SW480 (cell line): Measurements from ENCODE around the gene WDR49.
"Not testable (repeated sequence)": the region's sequence is repeated elsewhere in the genome, so short reads cannot be mapped to it uniquely, and the experiment has no call there.

Source experiments
- DNase-seq: peaks from one replicate; pipeline ENCODE4 v3.0.0-alpha.2; 2016; ENCODE audit warnings: low spot score

The WDR49 gene

DNA sequence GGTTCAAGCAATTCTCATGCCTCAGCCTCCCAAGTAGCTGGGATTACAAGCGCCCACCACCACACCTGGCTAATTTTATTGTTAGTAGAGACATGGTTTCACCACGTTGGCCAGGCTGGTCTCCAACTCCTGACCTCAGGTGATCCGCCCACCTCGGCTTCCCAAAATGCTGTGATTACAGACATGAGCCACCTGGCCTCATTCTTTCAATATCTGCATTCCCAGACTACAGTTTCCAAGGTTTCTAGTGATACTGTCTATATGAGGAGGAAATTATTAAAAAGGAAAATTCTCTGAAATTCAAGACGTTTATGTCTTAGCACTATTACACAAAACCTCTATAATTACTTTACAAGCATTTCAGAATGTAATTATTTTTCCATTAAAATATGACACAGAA is 39.5 kb downstream of the WDR49 start:
- not testable (repeated sequence) for DNase-seq

DNA sequence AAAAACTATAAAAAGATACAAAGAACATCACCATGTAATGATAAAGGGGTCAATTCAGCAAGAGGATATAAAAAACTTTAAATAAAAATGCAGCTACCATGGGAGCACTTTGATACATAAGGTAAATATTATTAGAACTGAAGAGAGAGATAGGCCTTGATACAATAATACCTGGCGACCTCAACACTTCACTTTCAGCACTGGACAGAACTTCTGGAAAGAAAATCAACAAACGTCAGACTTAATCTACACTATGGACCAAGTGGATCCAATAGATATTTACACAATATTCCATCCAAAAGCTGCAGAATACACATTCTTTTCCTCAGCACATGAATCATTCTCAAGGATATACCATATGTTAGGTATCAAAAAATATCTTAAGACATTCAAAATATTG is 42.0 kb downstream of the WDR49 start:
- DNase-seq: no peak

DNA sequence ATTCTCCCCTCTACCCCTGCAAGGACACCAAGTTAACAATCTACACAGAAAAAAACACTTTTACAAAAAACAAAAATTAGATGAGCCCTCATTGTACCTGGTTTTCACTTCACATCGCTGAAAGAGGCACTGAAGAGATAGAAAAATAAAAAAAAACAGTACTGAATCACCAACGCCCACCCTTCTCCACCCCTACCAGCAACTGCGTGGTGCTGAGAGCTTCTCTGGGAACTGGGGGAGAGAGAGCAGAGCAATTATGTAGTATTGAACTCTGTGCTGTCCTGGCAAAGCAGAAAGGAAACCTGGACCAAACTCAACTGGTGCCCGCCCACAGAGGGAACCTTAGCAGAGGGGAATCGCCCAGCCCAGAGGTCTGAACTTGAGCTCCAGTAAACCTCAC is 44.6 kb downstream of the WDR49 start:
- DNase-seq: no peak

DNA sequence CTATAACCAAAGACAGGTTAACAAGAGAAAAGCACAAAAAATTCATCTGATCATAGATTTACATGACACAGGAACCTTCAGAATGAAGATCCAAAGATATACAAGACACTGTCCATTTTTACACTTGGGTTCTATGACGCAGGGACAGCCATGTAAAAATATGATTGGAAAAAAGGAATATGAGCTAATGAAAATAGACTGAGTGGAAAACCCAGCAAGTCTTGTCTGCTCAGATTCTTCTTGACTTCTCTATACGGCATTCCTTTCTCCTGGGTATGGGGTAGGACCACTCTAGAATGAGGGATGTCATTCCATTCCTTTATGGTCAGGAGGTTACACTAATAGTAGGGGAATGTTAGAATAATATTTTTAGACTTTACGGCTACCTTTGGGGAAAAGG is 46.9 kb downstream of the WDR49 start:
- no peak for DNase-seq

DNA sequence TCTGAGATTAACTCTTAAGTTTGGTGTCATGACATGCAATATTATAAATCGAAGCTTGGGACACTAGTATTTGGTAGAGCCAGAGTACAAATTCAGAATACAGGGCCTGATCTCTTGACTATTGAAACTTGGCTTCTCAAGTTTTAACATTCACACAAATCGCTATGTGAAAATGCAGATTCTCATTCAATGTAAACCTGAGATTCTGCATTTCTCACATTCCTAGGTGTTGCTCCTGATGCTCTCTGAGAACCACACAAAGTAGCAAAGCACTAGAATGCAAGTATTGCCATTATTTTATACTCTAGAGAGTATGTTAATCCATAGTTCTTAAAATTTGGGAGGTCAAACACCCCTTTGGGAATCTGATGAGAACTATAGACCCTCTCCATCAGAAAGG is 47.9 kb downstream of the WDR49 start:
- no peak for DNase-seq

DNA sequence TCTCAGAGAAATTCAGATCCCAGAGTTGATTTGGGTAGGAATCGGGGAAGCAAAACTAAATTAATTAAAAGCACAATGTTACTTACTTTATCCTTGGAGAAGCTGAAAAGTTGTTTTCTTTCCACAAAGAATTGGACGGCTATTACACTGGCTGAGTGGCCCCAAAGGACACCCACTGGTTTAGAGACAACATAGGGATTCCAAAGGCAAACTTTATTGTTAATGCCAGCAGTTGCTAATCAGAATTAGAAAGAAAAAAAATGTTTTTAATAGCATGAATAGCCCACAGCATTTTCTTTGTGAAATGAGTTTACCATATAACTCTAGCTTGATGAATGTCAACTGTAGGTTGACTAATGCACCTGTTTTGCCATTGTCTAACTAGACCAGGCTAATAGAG is 51.7 kb downstream of the WDR49 start:
- DNase-seq: no peak

DNA sequence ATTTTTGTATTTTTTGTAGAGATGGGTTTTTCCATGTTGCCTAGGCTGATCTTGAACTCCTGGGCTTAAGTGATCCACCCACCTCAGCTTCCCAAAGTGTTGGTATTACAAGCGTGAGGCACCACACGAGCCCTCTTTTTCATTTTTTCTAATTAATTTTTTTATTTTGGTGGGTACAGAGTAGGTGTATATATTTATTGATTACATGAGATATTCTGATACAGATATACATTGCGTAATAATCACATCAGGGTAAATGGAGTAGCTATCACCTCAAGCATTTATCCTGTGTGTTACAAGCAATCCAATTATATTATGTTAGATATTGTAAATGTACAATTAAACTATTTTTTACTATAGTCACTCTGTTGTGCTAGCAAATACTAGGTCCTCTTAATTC is 66.1 kb downstream of the WDR49 start:
- DNase-seq: no peak

DNA sequence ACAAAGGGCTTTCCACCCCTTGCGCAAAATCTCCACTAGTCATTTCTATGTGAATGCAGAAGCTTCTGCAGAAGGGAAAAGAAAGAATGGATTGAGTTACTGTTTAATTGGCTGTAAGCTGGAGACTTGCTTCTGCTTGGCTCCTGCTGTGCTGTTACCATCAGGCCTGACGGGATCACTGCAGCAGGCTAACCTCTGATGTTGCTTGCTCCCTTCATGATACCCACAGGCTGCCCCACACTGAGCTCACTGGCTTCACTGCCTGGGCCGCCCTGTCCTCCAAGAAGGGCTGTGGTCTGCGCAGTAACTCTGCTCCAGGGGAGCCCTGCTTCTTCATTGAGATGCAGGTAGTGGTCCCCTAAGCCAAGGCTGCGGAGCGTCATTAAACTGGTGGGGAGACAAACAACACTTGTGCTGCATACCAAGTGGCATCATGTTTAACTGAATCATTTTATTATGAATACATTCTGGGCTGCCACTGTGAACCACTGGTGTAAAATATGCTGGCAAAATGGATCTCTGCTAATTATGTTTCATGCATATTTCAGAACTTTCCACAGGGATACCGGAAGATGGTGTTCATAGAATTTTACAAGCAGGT is 78.6 kb downstream of the WDR49 start:
- no peak for DNase-seq

DNA sequence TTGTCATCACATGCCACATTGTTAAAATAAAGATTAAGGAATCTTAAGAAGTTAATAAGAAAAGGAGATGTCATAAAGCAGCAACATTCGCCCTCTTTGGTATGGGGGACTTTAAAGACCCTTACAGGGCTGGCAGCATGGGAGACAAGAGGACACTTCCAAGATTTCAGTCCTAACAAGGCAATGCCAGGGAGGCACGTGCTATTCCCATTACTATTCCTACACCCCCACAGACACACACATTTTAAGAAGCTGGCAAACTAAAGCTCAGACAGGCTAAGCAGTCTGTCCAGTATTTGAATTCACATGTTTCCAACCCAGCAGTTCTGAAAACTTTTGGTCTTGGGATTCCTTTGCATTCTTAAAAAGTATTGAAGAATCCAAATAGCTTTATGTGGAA is 80.8 kb downstream of the WDR49 start:
- no peak for DNase-seq

DNA sequence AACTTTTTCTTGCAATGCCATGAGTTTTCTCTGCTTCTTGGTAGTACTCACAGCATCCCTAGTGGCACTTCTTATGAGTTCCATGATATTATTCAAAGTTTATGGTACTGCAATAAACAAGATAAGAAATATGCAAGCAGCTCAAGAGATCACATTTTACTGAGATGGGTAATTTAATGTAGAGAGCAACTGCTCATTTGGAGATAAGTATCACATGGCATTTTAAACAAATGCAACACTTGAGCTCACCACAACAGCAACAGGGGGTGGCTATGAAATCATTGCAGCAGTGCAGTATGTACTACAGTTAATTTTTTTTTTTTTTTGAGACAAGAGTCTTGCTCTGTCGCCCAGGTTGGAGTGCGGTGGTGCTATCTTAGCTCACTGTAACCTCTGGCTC is 85.1 kb downstream of the WDR49 start:
- no peak for DNase-seq

DNA sequence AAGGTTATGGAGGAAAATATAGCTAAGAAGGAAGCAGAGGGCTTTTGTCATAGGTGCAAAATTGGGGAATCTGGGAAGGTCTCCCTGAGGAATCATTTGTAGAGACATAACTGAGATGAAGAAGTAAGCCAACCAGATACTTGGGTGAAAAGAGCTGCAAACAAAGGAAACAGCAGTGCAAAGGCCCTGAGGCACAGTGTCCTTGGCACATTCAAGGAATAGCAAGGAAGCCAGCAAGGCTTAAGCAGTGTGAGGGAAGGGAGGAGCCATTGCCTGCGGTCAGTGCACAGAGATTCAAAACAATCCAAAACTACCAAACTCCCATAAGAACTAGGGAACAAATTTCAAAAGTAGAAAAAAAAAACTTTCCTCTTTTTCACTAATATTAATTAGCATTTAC is 88.3 kb downstream of the WDR49 start:
- DNase-seq: no peak

DNA sequence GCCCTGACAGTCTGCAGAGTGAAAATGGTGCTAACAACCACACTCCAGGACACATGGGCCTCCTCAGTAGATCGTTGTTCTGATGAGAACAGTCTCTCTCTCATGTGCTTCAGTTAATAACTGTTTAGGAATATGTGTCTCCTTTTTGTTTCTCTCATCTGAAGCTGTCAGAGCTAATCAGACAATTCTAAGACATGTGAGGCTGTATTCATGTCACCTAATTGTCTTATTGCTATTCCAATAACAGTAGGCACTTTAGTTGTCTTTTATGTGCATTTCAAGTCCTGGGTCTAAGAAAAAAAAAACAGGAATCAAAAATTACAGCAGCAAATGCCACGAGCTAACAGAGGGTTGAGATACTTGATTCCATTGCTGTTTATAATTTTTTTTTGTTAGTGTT is 89.1 kb downstream of the WDR49 start:
- no peak for DNase-seq

DNA sequence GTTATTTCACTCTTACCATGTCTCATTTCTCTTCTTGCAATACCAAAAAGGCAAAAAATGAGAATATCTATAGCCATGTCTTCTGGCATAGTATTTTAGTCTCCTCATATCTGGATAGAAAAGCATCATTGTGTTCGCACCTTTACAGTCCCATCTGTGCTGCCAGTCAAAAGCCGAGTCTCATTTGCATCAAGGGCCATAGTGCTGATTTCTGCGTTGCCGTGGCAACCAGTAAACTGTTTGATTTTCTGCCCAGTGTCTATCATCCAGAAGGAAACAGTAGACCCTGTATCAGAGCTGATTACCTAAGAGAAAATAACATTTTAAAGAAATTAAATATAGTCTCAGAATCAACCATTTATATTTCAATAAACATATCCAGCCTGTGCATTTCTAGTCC is 93.8 kb downstream of the WDR49 start:
- DNase-seq: no peak

DNA sequence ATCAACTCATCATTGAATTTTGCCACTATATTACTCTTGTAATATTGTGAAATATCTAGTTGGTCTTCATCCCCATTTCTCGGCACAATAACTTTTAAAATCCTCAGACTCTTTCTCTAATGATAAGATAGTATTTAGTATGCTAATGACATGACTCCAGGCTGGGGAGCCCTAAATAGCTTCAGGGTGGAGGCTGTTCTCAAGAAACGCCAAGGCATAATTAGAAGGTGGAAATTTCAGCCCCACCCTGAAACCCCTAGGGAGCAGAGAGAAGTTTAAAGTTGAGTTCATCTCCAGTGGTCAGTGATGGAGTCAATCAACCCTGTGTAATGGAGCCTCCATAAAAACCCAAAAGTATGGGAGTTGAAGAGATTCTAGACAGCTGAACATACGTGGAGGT is 98.8 kb downstream of the WDR49 start:
- DNase-seq: no peak

DNA sequence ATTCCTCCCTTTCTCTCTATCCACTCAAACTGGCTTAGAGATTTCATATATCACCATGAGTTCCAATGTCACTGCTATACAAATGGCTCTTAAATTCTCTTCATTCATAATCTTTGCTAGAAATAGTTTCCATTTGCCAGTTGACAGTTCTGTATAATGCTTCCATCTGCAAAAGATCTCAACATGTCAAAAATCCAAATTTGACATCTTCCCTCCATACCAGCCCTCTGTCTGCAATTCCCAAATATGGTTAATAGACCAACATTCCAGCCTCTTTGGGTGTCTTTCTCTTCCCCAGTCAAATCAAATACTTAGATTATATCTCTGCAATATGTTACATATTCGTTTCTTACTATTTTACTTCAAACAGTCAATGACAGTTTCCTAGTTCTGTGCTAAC is 115.7 kb downstream of the WDR49 start:
- DNase-seq: no peak

DNA sequence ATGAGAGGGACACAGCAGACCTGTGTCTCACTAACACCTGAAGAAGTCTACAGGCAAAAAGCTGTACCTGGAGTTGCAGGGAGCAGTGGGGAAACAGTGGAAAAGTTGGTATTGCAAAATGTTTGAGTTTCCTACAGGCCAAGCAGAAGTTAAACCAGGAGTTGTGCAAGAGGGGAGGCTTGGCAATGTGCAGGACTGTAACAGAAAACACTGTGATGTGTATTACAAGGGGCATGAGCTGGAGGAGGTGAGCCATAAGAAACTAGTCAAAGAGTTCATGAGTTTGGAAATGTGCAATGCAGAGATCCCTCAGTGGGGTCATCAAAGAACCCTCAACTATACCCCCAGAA is 132.8 kb downstream of the WDR49 start:
- DNase-seq: no peak

DNA sequence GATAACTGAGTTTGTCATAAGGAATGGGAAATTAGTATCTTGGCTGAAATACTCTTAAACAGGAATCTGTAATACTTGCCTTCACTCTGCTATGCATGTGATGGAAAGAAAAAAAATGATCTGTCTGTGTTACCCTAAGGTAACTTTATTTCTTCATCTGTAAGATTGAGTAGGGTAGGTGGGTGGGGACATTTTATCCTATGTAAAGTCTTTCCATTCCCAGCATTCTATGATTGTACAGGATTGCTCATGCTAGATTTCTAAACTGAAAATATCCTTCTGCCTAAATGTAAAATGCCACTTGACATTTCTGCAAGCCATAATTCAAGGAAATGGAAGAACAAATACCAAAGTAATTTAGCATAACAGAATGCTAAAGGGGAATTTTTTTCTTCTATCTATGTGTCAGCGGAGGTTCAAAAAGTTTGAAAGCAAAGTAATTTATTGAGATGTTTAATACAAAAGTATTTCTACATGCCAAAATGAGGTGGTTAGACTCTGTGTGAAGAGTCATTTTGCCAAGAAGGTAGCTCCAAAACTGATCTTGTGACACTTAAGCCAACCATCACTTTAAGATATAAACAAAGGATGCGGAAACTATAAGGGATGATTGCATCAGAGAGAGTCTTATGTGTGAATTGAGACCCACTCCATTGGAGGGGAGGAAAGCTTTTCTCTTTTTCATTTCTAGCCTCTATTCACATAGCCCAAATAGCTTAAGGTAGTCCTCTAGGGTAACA is 133.3 kb downstream of the WDR49 start:
- DNase-seq: no peak

DNA sequence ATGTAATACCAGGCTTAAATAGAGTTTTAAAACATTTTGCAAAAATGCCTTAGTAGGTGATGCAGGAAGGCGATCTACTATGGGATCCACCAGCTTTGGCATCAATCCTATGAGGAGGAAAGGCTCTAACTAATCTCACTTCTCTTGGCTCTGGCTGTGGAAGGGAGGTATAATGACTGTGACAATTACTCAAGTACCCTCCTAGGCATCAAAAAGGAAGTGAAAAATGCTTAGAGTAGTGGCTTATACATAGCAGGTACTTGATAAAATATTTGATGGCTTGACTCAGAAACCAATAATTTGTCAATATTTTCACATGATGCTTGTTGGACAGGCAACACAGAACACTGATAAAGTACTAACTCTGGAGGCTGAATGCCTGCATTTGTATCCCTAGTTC is 145.8 kb downstream of the WDR49 start:
- no peak for DNase-seq

DNA sequence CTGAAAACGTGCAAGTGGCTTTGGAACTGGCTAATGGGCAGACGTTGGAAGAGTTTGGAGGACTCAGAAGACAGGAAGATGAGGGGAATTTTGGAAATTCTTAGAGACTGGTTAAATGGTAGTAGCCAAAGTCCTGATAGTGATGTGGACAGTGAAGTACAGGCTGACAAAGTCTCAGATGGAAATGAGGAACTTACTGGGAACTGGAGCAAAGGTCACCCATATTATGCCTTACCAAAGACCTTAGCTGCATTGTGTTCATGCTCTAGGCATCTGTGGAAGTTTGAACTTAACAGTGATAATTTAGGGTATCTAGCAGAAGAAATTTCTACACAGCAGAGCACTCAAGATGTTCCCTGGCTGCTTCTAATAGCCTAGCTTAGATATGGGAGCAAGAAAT is 151.3 kb downstream of the WDR49 start:
- no peak for DNase-seq

DNA sequence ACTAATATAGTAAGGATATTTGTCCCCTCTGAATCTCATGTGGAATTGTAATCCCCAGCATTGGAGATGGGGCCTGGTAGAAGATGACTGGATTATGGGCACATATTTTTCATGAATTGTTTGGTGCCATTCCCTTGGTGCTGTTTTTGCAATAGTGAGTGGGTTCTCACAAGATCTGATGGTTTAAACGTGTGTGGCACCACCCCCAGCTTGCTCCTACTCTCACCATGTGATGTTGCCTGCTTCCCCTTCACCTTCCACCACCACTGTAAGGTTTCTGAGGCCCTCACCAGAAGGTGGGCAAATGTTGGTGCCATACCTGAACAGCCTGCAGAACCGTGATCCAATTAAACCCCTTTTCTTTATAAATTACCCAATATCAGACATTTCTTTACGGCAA is 151.8 kb downstream of the WDR49 start:
- DNase-seq: no peak

DNA sequence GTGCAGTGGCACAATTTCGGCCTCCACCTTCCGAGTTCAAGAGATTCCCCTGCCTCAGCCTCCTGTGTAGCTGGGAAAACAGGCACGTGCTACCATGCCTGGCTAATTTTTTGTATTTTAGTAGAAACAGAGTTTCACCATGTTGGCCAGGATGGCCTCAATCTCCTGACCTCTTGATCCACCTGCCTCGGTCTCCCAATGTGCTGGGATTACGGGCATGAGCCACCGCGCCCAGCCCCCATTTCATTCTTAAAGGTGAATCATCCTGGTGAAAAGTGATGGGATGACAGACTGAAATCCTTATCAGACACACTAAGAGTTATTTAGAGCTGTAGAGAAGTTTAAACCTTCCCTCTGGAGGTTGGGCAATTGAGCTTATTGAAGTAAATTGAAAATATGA is 155.8 kb downstream of the WDR49 start:
- no peak for DNase-seq

DNA sequence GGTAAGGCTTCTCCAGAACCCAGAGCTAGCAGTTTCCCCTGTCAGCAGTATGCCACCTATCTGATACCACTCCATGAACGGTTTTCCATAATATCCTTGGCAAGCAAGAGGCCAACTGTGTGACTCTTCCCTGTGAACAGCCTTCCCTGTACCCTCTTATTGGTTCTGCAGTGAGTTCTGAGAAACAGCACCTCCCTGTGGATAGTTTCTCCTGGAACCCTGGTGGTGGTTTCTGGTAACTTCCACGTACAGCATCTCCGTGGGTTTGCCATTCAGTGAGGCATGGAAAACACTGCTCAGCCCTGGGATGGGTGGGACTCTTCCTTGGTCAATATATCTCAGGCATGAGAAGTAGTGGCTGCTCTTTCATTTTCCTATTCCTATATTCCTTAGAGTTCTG is 160.5 kb downstream of the WDR49 start:
- no peak for DNase-seq

DNA sequence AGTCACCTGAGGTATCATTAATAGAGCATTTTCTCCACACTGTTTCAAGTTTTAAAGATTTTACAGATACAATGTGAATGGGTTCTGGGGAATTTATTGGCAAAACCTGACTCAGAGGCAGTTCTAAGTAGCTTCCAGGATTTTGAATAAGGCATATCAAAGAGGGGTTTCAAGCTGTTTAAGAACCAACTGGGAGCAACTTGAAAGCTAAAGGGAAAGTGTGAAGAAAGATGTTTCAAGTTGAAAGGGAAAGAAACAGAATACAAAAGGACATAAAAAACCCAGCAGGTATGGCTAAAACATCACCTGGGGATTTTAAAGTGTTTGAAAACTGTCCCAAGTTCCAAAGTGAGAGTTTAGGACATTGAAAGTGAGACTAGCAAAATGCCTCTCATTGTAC is 162.1 kb downstream of the WDR49 start:
- no peak for DNase-seq

DNA sequence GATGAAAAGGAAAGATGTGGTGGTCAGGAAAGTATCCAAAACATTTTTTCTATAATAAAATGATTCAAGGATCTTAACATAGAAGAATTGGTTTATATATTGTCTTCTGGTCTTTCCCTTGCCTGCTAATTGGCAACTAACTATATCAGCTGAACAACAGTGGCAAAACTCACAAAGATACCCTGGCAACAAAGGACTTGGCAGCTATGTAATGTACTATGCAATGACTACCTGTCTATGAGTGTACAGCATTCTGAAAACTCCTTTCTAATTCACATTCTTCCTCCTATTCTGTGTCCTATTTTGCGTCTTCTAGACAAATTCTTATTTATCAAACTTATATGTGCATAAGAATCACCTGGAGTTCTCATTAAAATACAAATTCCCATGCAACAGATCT is 164.2 kb downstream of the WDR49 start:
- DNase-seq: no peak
